Caco-2 (cell line): ENCODE measurements around the gene C20orf96. TPM values are rescaled to one million over a fixed set of nuclear protein-coding genes. Genes with fewer than 3 reads are reported as not detected.

ENCODE experiments used
- BruUV-seq: library from RNA; stranded (reverse); fragments of 400-500 nt; replicated peaks from 2 replicates; lab custom pipeline; 2021; lab: Mats Ljungman, UMichigan
- CTCF ChIA-PET: fragments of 300-600 bp; sonication (Branson Sonifier 250); formaldehyde crosslinking; loops from one replicate; lab custom pipeline; 2022; ENCODE audit warnings: antibody characterized with exemption; lab: Charles Lee
- POLR2A ChIA-PET: fragments of 300-600 bp; sonication (Branson Sonifier 250); formaldehyde crosslinking; loops from one replicate; lab custom pipeline; 2022; ENCODE audit warnings: antibody characterized with exemption; lab: Charles Lee
- DNase-seq, 2 experiments: peaks; one replicate each; pipeline versions ENCODE4 v3.0.0 to v3.0.0-alpha.2; 2020 to 2022
- H3K27me3 ChIP-seq: replicated peaks from 2 replicates; pipeline ENCODE4 v1.6.0; 2011; ENCODE audit warnings: low read length; ENCODE audit not compliant: control insufficient read depth, insufficient read depth
- H3K36me3 ChIP-seq: 2 replicates; pipeline ENCODE4 v1.5.1; 2011; ENCODE audit warnings: low read length; ENCODE audit not compliant: control insufficient read depth, insufficient read depth
- H3K4me1 ChIP-seq: fragments of 250-450 bp; sonication (Bioruptor Pico); 2 replicates; pipeline ENCODE4 v1.5.1; 2020; ENCODE audit warnings: mild to moderate bottlenecking
- H3K4me3 ChIP-seq: 2 replicates; pipeline ENCODE4 v1.5.1; 2011; ENCODE audit warnings: low read depth, mild to moderate bottlenecking, control low read depth, low read length
- H3K9me3 ChIP-seq: fragments of 250-450 bp; sonication (Bioruptor Pico); 2 replicates; pipeline ENCODE4 v1.5.1; 2020; ENCODE audit warnings: mild to moderate bottlenecking, moderate library complexity
- H3K27ac Mint-ChIP-seq: one replicate; pipeline ENCODE4 v1.8.0; 2022; ENCODE audit warnings: mixed read lengths; ENCODE audit not compliant: unreplicated experiment
- H3K27me3 Mint-ChIP-seq: one replicate; pipeline ENCODE4 v1.8.0; 2022; ENCODE audit warnings: mixed read lengths; ENCODE audit not compliant: insufficient read depth, unreplicated experiment
- H3K36me3 Mint-ChIP-seq: one replicate; pipeline ENCODE4 v1.8.0; 2022; ENCODE audit warnings: mild to moderate bottlenecking, mixed read lengths; ENCODE audit not compliant: insufficient read depth, unreplicated experiment
- H3K4me1 Mint-ChIP-seq: one replicate; pipeline ENCODE4 v1.8.0; 2022; ENCODE audit warnings: low read depth, mixed read lengths; ENCODE audit not compliant: unreplicated experiment
- H3K4me3 Mint-ChIP-seq: one replicate; pipeline ENCODE4 v1.8.0; 2022; ENCODE audit warnings: mild to moderate bottlenecking, moderate library complexity, mixed read lengths; ENCODE audit not compliant: unreplicated experiment
- H3K9me3 Mint-ChIP-seq: one replicate; pipeline ENCODE4 v1.8.0; 2022; ENCODE audit warnings: mixed read lengths; ENCODE audit not compliant: unreplicated experiment
- intact Hi-C: fragments of 100-400 bp; cut with micrococcal nuclease; formaldehyde crosslinking; loops from one replicate; pipeline ENCODE4 v1.10.0; 2022; ENCODE audit not compliant: unreplicated experiment
- total RNA-seq: library from RNA; stranded (reverse); gene quantifications from 2 replicates; pipeline ENCODE4 v1.2.3, GENCODE V29; 2022
- TF ChIP-seq, protein P1 (sequence below), 2 experiments: fragments of 200-600 bp in 1 of 2; IDR thresholded peaks; 1 replicate in 1 of 2; 2 replicates in 1 of 2; pipeline versions ENCODE4 v1.5.1 to v1.8.0; 2011 to 2022; ENCODE audit warnings: antibody characterized with exemption in 1 of 2, control low read depth in 1 of 2, inconsistent platforms in 1 of 2, low read depth in 1 of 2, low read length in 1 of 2, mild to moderate bottlenecking in 1 of 2, moderate library complexity in 1 of 2; ENCODE audit not compliant: insufficient read depth in 1 of 2, severe bottlenecking in 1 of 2, unreplicated experiment in 1 of 2

Gene C20orf96
- total RNA-seq, 1 experiment from 2014 or later: 11.5 TPM

DNA sequence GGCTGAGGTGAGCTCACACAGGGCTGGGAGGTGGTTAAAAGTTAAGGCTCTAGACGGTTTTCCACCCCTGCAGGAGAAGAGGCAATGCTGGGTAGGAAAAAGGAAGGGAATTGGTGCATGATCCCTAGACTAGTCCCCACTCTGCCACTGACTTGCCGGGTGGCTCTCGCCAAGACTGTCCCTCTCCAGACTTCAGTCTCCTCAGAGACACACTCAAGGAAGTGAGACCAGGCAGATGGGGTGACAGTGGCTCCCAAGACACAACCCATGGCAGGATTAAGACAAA, 13.1 kb downstream of the C20orf96 start:
- Histone ChIP-seq H3K9me3 (no peaks in the 10 kb centered on the region), H3K36me3 (peaks cover 4% of the 10 kb centered on the region), H3K4me3 (no peak overlapping the region), H3K4me1 (no peaks in the 10 kb centered on the region), H3K27me3 (no peaks in the 10 kb centered on the region)
- TF ChIP-seq, protein P1, sequence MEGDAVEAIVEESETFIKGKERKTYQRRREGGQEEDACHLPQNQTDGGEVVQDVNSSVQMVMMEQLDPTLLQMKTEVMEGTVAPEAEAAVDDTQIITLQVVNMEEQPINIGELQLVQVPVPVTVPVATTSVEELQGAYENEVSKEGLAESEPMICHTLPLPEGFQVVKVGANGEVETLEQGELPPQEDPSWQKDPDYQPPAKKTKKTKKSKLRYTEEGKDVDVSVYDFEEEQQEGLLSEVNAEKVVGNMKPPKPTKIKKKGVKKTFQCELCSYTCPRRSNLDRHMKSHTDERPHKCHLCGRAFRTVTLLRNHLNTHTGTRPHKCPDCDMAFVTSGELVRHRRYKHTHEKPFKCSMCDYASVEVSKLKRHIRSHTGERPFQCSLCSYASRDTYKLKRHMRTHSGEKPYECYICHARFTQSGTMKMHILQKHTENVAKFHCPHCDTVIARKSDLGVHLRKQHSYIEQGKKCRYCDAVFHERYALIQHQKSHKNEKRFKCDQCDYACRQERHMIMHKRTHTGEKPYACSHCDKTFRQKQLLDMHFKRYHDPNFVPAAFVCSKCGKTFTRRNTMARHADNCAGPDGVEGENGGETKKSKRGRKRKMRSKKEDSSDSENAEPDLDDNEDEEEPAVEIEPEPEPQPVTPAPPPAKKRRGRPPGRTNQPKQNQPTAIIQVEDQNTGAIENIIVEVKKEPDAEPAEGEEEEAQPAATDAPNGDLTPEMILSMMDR (IDR thresholded peaks at IDR 0.05; ENCODE audit: insufficient read depth in 1 of 2, low read depth in 1 of 2, low read length in 1 of 2, severe bottlenecking in 1 of 2, unreplicated experiment in 1 of 2): no peak
- intact Hi-C loops: no loop called here
- Mint-ChIP-seq H3K4me3 (no peak overlapping the region), H3K36me3 (peaks cover 14% of the 10 kb centered on the region), H3K27ac (no peak overlapping the region), H3K9me3 (no peaks in the 10 kb centered on the region), H3K4me1 (no peaks in the 10 kb centered on the region), H3K27me3 (no peaks in the 10 kb centered on the region)
- peak in 1 of 2 experiments; percentile 15 for DNase-seq
- ChIA-PET CTCF (no interaction called here), POLR2A (no interaction called here)
- BruUV-seq: no TSS peak

DNA sequence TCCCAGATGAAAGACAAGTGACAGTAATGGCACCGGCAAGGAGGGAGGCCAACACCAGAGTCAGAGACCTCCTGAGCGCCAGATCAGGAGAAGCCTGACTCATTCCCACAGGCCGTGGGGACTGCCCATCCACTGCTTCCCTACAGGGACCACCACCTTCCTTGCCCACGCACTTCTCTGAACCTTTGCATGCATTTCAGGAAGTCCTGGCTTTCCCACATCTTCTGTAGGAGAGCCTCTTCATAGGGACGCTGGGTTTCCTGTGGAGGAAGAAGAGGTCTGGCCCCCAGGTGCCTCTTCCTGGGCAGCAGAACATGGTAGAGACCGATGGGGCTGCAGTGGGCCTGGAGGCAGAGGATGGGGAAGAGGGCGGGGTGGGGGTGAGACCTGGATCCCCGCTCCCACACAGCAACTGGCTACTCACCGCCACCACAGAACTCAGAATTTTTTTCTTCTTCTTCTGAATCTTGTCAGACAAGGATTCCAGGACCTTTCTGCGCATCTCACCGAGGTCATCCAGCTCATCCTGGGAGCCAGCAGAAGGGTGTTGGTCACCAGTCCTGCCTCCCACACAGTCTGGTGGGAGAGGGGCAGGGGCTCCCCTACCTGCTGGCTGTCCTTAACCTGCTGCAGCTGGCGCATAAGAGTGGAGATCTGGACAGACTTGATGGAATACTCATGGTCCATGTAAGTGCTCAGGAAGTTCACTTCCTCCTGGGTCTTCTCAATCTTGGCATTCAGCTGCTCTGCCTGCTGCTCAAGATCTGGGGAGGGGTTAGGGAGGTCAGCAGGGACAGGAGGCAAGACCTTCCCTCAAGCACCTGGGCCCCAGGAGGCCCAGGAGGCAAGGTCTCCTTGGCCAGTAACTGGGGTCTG, 13.7 kb downstream of the C20orf96 start:
- CTCF ChIA-PET: no interaction called here
- H3K27me3 ChIP-seq: no peaks in the 10 kb centered on the region
- peaks cover 15% of the 10 kb centered on the region for H3K36me3 Mint-ChIP-seq
- no peaks in the 10 kb centered on the region for H3K4me1 Mint-ChIP-seq
- H3K36me3 ChIP-seq: peaks cover 4% of the 10 kb centered on the region
- H3K27me3 Mint-ChIP-seq: no peaks in the 10 kb centered on the region
- no peaks in the 10 kb centered on the region for H3K4me1 ChIP-seq
- DNase-seq: peak in 1 of 2 experiments; percentile 10
- H3K9me3 Mint-ChIP-seq: no peaks in the 10 kb centered on the region
- POLR2A ChIA-PET: no interaction called here
- H3K4me3 ChIP-seq: no peak overlapping the region
- no TSS peak for BruUV-seq
- H3K9me3 ChIP-seq: no peaks in the 10 kb centered on the region
- no peak overlapping the region for H3K4me3 Mint-ChIP-seq
- intact Hi-C loops: no loop called here
- H3K27ac Mint-ChIP-seq: no peak overlapping the region
- TF ChIP-seq, protein P1 (IDR thresholded peaks at IDR 0.05; ENCODE audit: insufficient read depth in 1 of 2, low read depth in 1 of 2, low read length in 1 of 2, severe bottlenecking in 1 of 2, unreplicated experiment in 1 of 2): no peak

DNA sequence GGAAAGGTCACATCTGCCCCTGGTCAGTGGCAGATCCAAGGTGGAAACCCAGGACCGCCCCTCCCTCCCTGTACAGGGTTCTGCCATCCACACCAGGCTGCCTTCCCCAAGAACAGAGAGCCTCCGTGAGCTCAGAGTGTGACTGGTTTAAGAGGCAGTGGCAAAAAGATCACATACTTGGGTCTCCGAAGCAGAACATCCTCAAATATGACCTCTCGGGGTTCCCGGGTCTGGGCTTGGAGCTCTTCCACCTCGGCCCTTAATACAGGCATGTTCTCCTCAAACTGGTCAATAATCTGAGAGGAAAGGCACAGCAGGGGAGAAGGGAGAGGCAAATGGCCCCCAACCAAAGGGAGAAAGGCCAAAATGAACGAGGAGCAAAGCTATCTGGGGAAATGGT, 14.8 kb downstream of the C20orf96 start:
- H3K9me3 Mint-ChIP-seq: no peaks in the 10 kb centered on the region
- H3K36me3 Mint-ChIP-seq: peaks cover 15% of the 10 kb centered on the region
- Histone ChIP-seq H3K4me1 (no peaks in the 10 kb centered on the region), H3K36me3 (peaks cover 4% of the 10 kb centered on the region), H3K4me3 (no peak overlapping the region), H3K9me3 (no peaks in the 10 kb centered on the region), H3K27me3 (no peaks in the 10 kb centered on the region)
- TF ChIP-seq, protein P1 (IDR thresholded peaks at IDR 0.05; ENCODE audit: insufficient read depth in 1 of 2, low read depth in 1 of 2, low read length in 1 of 2, severe bottlenecking in 1 of 2, unreplicated experiment in 1 of 2): no peak
- DNase-seq: peak in 1 of 2 experiments; percentile 3
- intact Hi-C loops: no loop called here
- no peak overlapping the region for H3K4me3 Mint-ChIP-seq
- H3K4me1 Mint-ChIP-seq: no peaks in the 10 kb centered on the region
- CTCF ChIA-PET: no interaction called here
- H3K27ac Mint-ChIP-seq: no peak overlapping the region
- no TSS peak for BruUV-seq
- H3K27me3 Mint-ChIP-seq: no peaks in the 10 kb centered on the region
- POLR2A ChIA-PET: interaction anchor here (0.5 kb wide), 1 partner anchor 50 kb away, joined by 9 read pairs; no protein-coding TSS in a partner anchor
